Activated CD4-positive, alpha-beta T cell treated with anti-CD3 and anti-CD28 coated beads for 36 hours (primary cell): ENCODE measurements around the gene PLAAT2. TPM values are rescaled to one million over a fixed set of nuclear protein-coding genes. Genes with fewer than 3 reads are reported as not detected.

Source experiments
- ATAC-seq: fragments of 200-7000 bp; cut with Tn5 transposase; one replicate; pipeline ENCODE4 v1.10.0; 2021; ENCODE audit warnings: mild to moderate bottlenecking, moderate library complexity
- CTCF ChIA-PET: fragments of 350-600 bp; sonication (Branson Sonifier 250); formaldehyde crosslinking; loops from one replicate; lab custom pipeline; 2021; ENCODE audit warnings: antibody characterized with exemption; lab: Charles Lee
- POLR2A ChIA-PET: fragments of 350-600 bp; sonication (Branson Sonifier 250); formaldehyde crosslinking; loops from one replicate; lab custom pipeline; 2021; ENCODE audit warnings: antibody characterized with exemption, inconsistent platforms; lab: Charles Lee
- DNase-seq: peaks from one replicate; pipeline ENCODE4 v3.0.0-alpha.2; 2020
- H3K27ac Mint-ChIP-seq: one replicate; pipeline ENCODE4 v1.8.0; 2021; ENCODE audit warnings: mixed read lengths
- H3K27me3 Mint-ChIP-seq: one replicate; pipeline ENCODE4 v1.8.0; 2021; ENCODE audit warnings: mixed read lengths
- H3K36me3 Mint-ChIP-seq: one replicate; pipeline ENCODE4 v1.8.0; 2021; ENCODE audit warnings: low read depth, mixed read lengths
- H3K4me1 Mint-ChIP-seq: one replicate; pipeline ENCODE4 v1.8.0; 2021; ENCODE audit warnings: mixed read lengths
- H3K4me3 Mint-ChIP-seq: one replicate; pipeline ENCODE4 v1.8.0; 2021; ENCODE audit warnings: mild to moderate bottlenecking, moderate library complexity, mixed read lengths
- H3K9me3 Mint-ChIP-seq: one replicate; pipeline ENCODE4 v1.8.0; 2021; ENCODE audit warnings: low read depth, mixed read lengths
- intact Hi-C, 2 experiments: fragments of 100-400 bp; cut with DNase I in 1 of 2; cut with micrococcal nuclease in 1 of 2; formaldehyde crosslinking; loops; one replicate each; pipeline versions ENCODE4 v1.14.2 to v1.15.1; 2022 to 2024; cut with DNase I, micrococcal nuclease
- total RNA-seq, 2 experiments: library from RNA; stranded (reverse); gene quantifications; one replicate each; pipeline ENCODE4 v1.2.3, GENCODE V29; 2021

PLAAT2 gene
- total RNA-seq, 2 experiments from 2014 or later, result not detected

- Mint-ChIP-seq H3K27me3 (no peaks in the 10 kb centered on the region), H3K27ac (no peak overlapping the region), H3K4me3 (no peak overlapping the region), H3K9me3 (no peaks in the 10 kb centered on the region), H3K4me1 (no peaks in the 10 kb centered on the region), H3K36me3 (no peaks in the 10 kb centered on the region)
- ATAC-seq (no peak), DNase-seq (no peak)
- ChIA-PET CTCF (no interaction called here), POLR2A (no interaction called here)
- intact Hi-C loops, result no loop called here
Observed at GRCh38 chr11:63512816-63513215, 50.4 kb downstream of the PLAAT2 start.

- no peak for DNase-seq
- Mint-ChIP-seq H3K4me1 (peaks cover 2% of the 10 kb centered on the region), H3K9me3 (no peaks in the 10 kb centered on the region), H3K27me3 (no peaks in the 10 kb centered on the region), H3K4me3 (no peak overlapping the region), H3K36me3 (no peaks in the 10 kb centered on the region), H3K27ac (no peak overlapping the region)
- CTCF ChIA-PET, result interaction anchor here (1.3 kb wide), 1 partner anchor 32 kb away, joined by 5 read pairs; no protein-coding TSS in a partner anchor
- intact Hi-C loops, result no loop called here
- POLR2A ChIA-PET, result no interaction called here
- no peak for ATAC-seq
Observed at GRCh38 chr11:63511048-63511748, 52.0 kb downstream of the PLAAT2 start.

GRCh38 chr11:63510360-63511047 lies 52.7 kb downstream of the PLAAT2 start:
- Mint-ChIP-seq H3K4me3 (no peak overlapping the region), H3K27me3 (no peaks in the 10 kb centered on the region), H3K4me1 (peaks cover 2% of the 10 kb centered on the region), H3K9me3 (no peaks in the 10 kb centered on the region), H3K27ac (no peak overlapping the region), H3K36me3 (no peaks in the 10 kb centered on the region)
- ATAC-seq, result no peak
- intact Hi-C loops, result no loop called here
- ChIA-PET POLR2A (no interaction called here), CTCF (interaction anchor here (0.8 to 1.3 kb wide), 3 partner anchors 8 to 32 kb away, joined by 3 to 5 read pairs (median 3); no protein-coding TSS in a partner anchor)
- no peak for DNase-seq

GRCh38 chr11:63508745-63509144 lies 54.4 kb downstream of the PLAAT2 start:
- DNase-seq, result no peak
- ChIA-PET CTCF (interaction anchor here (1.3 to 1.6 kb wide), 2 partner anchors 10 to 31 kb away, joined by 3 to 6 read pairs; no protein-coding TSS in a partner anchor), POLR2A (no interaction called here)
- ATAC-seq, result no peak
- no peaks in the 10 kb centered on the region for H3K9me3 Mint-ChIP-seq
- intact Hi-C loops, result no loop called here
- H3K27me3 Mint-ChIP-seq, result no peaks in the 10 kb centered on the region
- no peak overlapping the region for H3K27ac Mint-ChIP-seq
- no peaks in the 10 kb centered on the region for H3K36me3 Mint-ChIP-seq
- peaks cover 2% of the 10 kb centered on the region for H3K4me1 Mint-ChIP-seq
- H3K4me3 Mint-ChIP-seq, result no peak overlapping the region

GRCh38 chr11:63508009-63508408 lies 55.2 kb downstream of the PLAAT2 start:
- Mint-ChIP-seq H3K27ac (no peak overlapping the region), H3K4me1 (peaks cover 2% of the 10 kb centered on the region), H3K36me3 (no peaks in the 10 kb centered on the region), H3K9me3 (no peaks in the 10 kb centered on the region), H3K4me3 (no peak overlapping the region), H3K27me3 (no peaks in the 10 kb centered on the region)
- intact Hi-C loops, result no loop called here
- POLR2A ChIA-PET, result no interaction called here
- no peak for ATAC-seq
- DNase-seq, result peak; percentile 39
- CTCF ChIA-PET, result interaction anchor here (0.9 to 1.6 kb wide), 3 partner anchors 30 to 245 kb away, joined by 3 to 6 read pairs (median 3); no protein-coding TSS in a partner anchor

GRCh38 chr11:63507511-63507910 lies 55.7 kb downstream of the PLAAT2 start:
- Mint-ChIP-seq H3K4me3 (no peak overlapping the region), H3K27ac (no peak overlapping the region), H3K4me1 (peaks cover 5% of the 10 kb centered on the region), H3K9me3 (peaks cover 2% of the 10 kb centered on the region), H3K27me3 (no peaks in the 10 kb centered on the region), H3K36me3 (no peaks in the 10 kb centered on the region)
- intact Hi-C loops, result no loop called here
- ATAC-seq (no peak), DNase-seq (no peak)
- CTCF ChIA-PET, result interaction anchor here (0.5 to 1.0 kb wide), 3 partner anchors 98 to 245 kb away, joined by 3 read pairs; no protein-coding TSS in a partner anchor
- POLR2A ChIA-PET, result no interaction called here

GRCh38 chr11:63506876-63507275 lies 56.3 kb downstream of the PLAAT2 start:
- POLR2A ChIA-PET, result interaction anchor here (0.7 kb wide), 1 partner anchor 56 kb away, joined by 3 read pairs; no protein-coding TSS in a partner anchor

GRCh38 chr11:63505857-63506528 lies 57.2 kb downstream of the PLAAT2 start, which contains the start of gene LGALS12:
Gene LGALS12, plus strand, starts transcription at chr11:63506084. Its CDS starts 375 bp downstream, at chr11:63506459.
- no peak for DNase-seq
- ChIA-PET POLR2A (no interaction called here), CTCF (interaction anchor here (1.9 kb wide), 1 partner anchor 133 kb away, joined by 8 read pairs; no protein-coding TSS in a partner anchor)
- Mint-ChIP-seq H3K36me3 (no peaks in the 10 kb centered on the region), H3K27ac (no peak within 1 kb of the TSS), H3K27me3 (no peaks in the 10 kb centered on the region), H3K4me3 (no peak within 1 kb of the TSS), H3K4me1 (peaks cover 11% of the 10 kb centered on the region), H3K9me3 (peaks cover 2% of the 10 kb centered on the region)
- no peak for ATAC-seq
- intact Hi-C loops, result no loop called here

More at GRCh38 chr11:63506876-63507275, 56.3 kb downstream of the PLAAT2 start:
- Mint-ChIP-seq H3K27me3 (no peaks in the 10 kb centered on the region), H3K27ac (no peak overlapping the region), H3K4me1 (peaks cover 11% of the 10 kb centered on the region), H3K36me3 (no peaks in the 10 kb centered on the region), H3K4me3 (no peak overlapping the region), H3K9me3 (peaks cover 2% of the 10 kb centered on the region)
- CTCF ChIA-PET, result interaction anchor here (0.5 kb wide), 1 partner anchor 98 kb away, joined by 3 read pairs; no protein-coding TSS in a partner anchor
- intact Hi-C loops, result no loop called here
- DNase-seq (no peak), ATAC-seq (no peak)

GRCh38 chr11:63504933-63505586 lies 58.1 kb downstream of the PLAAT2 start:
- intact Hi-C loops, result no loop called here
- H3K4me3 Mint-ChIP-seq, result no peak overlapping the region
- no peak overlapping the region for H3K27ac Mint-ChIP-seq
- no peaks in the 10 kb centered on the region for H3K27me3 Mint-ChIP-seq
- ATAC-seq (no peak), DNase-seq (no peak)
- H3K4me1 Mint-ChIP-seq, result peaks cover 11% of the 10 kb centered on the region
- ChIA-PET POLR2A (no interaction called here), CTCF (interaction anchor here (1.9 kb wide), 1 partner anchor 134 kb away, joined by 8 read pairs; no protein-coding TSS in a partner anchor)
- H3K36me3 Mint-ChIP-seq, result peaks cover 2% of the 10 kb centered on the region
- H3K9me3 Mint-ChIP-seq, result peaks cover 8% of the 10 kb centered on the region

GRCh38 chr11:63504054-63504453 lies 59.1 kb downstream of the PLAAT2 start:
- Mint-ChIP-seq H3K27ac (no peak overlapping the region), H3K4me3 (no peak overlapping the region), H3K27me3 (peaks cover 2% of the 10 kb centered on the region), H3K36me3 (peaks cover 6% of the 10 kb centered on the region), H3K4me1 (peaks cover 11% of the 10 kb centered on the region), H3K9me3 (peaks cover 15% of the 10 kb centered on the region)
- ATAC-seq, result no peak
- POLR2A ChIA-PET, result no interaction called here
- CTCF ChIA-PET, result interaction anchor here (0.6 to 1.9 kb wide), 3 partner anchors 70 to 143 kb away, joined by 3 to 8 read pairs (median 4); no protein-coding TSS in a partner anchor
- intact Hi-C loops, result no loop called here
- DNase-seq, result no peak

- no peak for ATAC-seq
- ChIA-PET POLR2A (no interaction called here), CTCF (no interaction called here)
- Mint-ChIP-seq H3K4me3 (no peak overlapping the region), H3K4me1 (peaks cover 11% of the 10 kb centered on the region), H3K27ac (no peak overlapping the region), H3K9me3 (peaks cover 15% of the 10 kb centered on the region), H3K36me3 (peaks cover 6% of the 10 kb centered on the region), H3K27me3 (peaks cover 2% of the 10 kb centered on the region)
- DNase-seq, result no peak
- intact Hi-C loops, result no loop called here
Observed at GRCh38 chr11:63503492-63503891, 59.7 kb downstream of the PLAAT2 start.
